Islet precursor cell (in vitro differentiated cells): ENCODE results near the gene ZNF609.

Source experiments
- DNase-seq: peaks from one replicate; pipeline ENCODE4 v3.0.0-alpha.2; 2018

ZNF609 gene

GRCh38 chr15:64544450-64544849 is 84.1 kb downstream of the ZNF609 start:
- peak; percentile 60 for DNase-seq

GRCh38 chr15:64547275-64547674 is 86.9 kb downstream of the ZNF609 start:
- DNase-seq, result no peak

- no peak for DNase-seq
These were observed 87.9 kb downstream of the ZNF609 start for GRCh38 chr15:64548235-64548634.

- no peak for DNase-seq
These were observed 89.5 kb downstream of the ZNF609 start for GRCh38 chr15:64549860-64550259.

GRCh38 chr15:64552281-64552948 is 92.0 kb downstream of the ZNF609 start:
- peak; percentile 60 for DNase-seq

- DNase-seq, result no peak
These were observed 98.2 kb downstream of the ZNF609 start for GRCh38 chr15:64558460-64559179.

GRCh38 chr15:64559243-64559642 is 98.9 kb downstream of the ZNF609 start:
- DNase-seq, result no peak

- no peak for DNase-seq
These were observed 100.1 kb downstream of the ZNF609 start for GRCh38 chr15:64560501-64560900.

GRCh38 chr15:64560998-64561397 is 100.6 kb downstream of the ZNF609 start:
- DNase-seq, result no peak

GRCh38 chr15:64562003-64562640 is 101.7 kb downstream of the ZNF609 start:
- DNase-seq, result no peak

- DNase-seq, result no peak
These were observed 105.7 kb downstream of the ZNF609 start for GRCh38 chr15:64566102-64566501.

- DNase-seq, result no peak
These were observed 106.5 kb downstream of the ZNF609 start for GRCh38 chr15:64566629-64567427.

- DNase-seq, result no peak
These were observed 108.4 kb downstream of the ZNF609 start for GRCh38 chr15:64568765-64569164.

- DNase-seq, result no peak
These were observed 111.5 kb downstream of the ZNF609 start for GRCh38 chr15:64571857-64572291.

- no peak for DNase-seq
These were observed 112.5 kb downstream of the ZNF609 start for GRCh38 chr15:64572856-64573255.

- DNase-seq, result no peak
These were observed 114.1 kb downstream of the ZNF609 start for GRCh38 chr15:64574301-64575017.

GRCh38 chr15:64580696-64581407 is 120.5 kb downstream of the ZNF609 start:
- DNase-seq, result no peak

- DNase-seq, result no peak
These were observed 121.0 kb downstream of the ZNF609 start for GRCh38 chr15:64581408-64581761.

- no peak for DNase-seq
These were observed 121.8 kb downstream of the ZNF609 start for GRCh38 chr15:64582202-64582601.

- no peak for DNase-seq
These were observed 123.1 kb downstream of the ZNF609 start for GRCh38 chr15:64583519-64583918.

- DNase-seq, result no peak
These were observed 123.6 kb downstream of the ZNF609 start for GRCh38 chr15:64583983-64584382.
